Heart left ventricle (tissue), 13 donors: ENCODE measurements around the gene GRM3.

ENCODE experiments used
- POLR2A ChIP-seq, 2 donors: fragments of 450-650 bp; IDR thresholded peaks; one replicate each; pipeline ENCODE4 v1.6.1; 2017; ENCODE audit warnings: antibody characterized with exemption in 2 of 2, mild to moderate bottlenecking in 2 of 2, moderate library complexity in 2 of 2
- TF ChIP-seq, protein P1 (sequence below), 12 donors: fragments of 200-600 bp; sonication (generic) in 4 of 12; IDR thresholded peaks; one replicate each; pipeline versions ENCODE4 v1.5.0 to v1.8.0; 2018 to 2022; ENCODE audit warnings: antibody characterized with exemption in 12 of 12, mild to moderate bottlenecking in 5 of 12
- donor health status: ischemic (EF 13 %, LVEDD 7.1; RV severe dilation, severe dysfunction).
- donor health status: DM: no; HTN: yes; CAD: no.
- donor health status: DM: no; HTN: no; CAD: no.
- donor health status: ischemic (EF 25% LVEDD 6.9; RV normal size, moderate dysfunction).
- donor health status: ischemic (EF 25% LVEDD 5.7; RV mildly dilated, moderate dysfunction).
- donor health status: ischemic (EF 35%, LVEDD 5.7; RV mildly dilated, moderate dysfunction).
- donor health status: nonischemic (EF 11% LVEDD 7.7; RV severe dilation, severe dysfunction).
- donor health status: DM: yes; HTN: yes; CAD: no.
- donor health status: PGD.
- donor health status: ischemic (EF 29% LVEDD 5.4; RV normal size, mild dysfunction).
- donor health status: nonischemic (EF 23%, LVEDD 6.1; RV moderate dilation, normal function).

DNA sequence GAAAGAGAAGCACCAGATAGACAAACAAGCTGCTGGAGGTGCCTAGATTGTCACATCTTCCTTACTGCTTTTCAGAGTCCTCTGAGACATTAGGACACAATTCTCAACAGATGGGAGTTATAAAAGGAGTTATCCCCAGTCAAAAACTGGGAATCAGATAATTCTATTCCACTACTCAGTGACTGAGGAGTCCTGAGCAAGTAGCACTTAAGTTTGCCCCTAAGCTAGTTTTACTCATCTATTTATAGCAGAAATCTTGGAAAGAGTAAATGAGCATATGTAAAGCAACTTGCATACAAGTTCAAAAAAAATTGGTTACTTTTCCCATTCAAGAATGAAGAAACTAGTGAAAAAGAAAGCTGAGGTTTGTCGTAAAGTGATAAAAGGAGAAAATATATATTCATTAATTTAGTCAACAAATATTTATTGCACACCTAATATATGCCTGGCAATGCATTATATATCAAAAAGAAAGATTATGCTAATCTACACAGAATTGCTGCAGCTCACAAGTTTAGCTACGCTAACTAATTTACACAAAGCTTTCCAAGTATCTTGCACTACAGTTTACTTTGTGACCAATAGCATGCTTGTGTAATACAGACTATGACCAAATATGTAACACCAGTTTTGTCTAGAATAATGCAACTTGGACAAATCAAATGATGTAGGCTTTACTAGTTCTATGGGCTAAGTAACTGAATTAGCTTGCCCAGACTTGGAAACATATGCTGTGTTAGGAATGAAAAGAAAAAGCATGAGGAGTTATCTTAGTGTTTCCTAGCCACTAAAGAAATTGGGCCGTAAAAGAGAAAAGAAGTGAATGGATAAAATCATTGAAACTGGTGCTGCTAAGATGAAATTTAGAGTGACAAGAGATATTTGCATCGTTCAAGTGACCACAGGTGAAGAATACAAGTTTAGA lies 106.3 kb downstream of the GRM3 start:
- TF ChIP-seq, protein P1, sequence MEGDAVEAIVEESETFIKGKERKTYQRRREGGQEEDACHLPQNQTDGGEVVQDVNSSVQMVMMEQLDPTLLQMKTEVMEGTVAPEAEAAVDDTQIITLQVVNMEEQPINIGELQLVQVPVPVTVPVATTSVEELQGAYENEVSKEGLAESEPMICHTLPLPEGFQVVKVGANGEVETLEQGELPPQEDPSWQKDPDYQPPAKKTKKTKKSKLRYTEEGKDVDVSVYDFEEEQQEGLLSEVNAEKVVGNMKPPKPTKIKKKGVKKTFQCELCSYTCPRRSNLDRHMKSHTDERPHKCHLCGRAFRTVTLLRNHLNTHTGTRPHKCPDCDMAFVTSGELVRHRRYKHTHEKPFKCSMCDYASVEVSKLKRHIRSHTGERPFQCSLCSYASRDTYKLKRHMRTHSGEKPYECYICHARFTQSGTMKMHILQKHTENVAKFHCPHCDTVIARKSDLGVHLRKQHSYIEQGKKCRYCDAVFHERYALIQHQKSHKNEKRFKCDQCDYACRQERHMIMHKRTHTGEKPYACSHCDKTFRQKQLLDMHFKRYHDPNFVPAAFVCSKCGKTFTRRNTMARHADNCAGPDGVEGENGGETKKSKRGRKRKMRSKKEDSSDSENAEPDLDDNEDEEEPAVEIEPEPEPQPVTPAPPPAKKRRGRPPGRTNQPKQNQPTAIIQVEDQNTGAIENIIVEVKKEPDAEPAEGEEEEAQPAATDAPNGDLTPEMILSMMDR (IDR thresholded peaks at IDR 0.05), result no peak
- TF ChIP-seq POLR2A (IDR thresholded peaks at IDR 0.05), result no peak
